Measurements from ENCODE around the gene SELENOT. TPM values are rescaled to one million over a fixed set of nuclear protein-coding genes. Genes with fewer than 3 reads are reported as not detected.

SELENOT gene
- total RNA-seq, 2 experiments from 2014 or later = 110 to 115 TPM

DNA sequence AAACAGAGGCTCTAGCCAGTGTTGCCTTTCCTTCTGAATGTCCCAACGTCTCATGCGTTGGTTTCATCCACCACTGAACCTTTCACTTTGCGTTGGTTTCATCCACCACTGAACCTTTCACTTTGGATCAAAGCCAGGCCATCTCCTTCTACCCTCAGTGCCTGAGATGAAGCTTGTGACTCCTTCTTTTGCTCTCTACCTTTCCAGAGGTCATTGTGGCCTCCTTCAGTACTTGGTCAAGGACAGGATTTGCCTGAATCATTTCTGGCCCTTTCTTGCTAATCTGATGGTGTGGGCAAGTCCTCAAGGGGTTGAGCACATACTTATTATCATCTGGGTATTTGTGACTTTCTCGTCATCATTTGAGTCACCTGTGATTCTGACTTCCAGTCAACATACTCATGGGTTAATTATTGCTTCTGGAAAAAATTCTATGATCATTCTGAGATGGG, 50.0 kb downstream of the SELENOT start:
- H3K4me1 ChIP-seq (ENCODE audit: insufficient read depth, low read length) = no peaks in the 10 kb centered on the region
- H3K36me3 ChIP-seq (ENCODE audit: insufficient read depth, low read length) = no peaks in the 10 kb centered on the region
- H3K4me3 ChIP-seq (ENCODE audit: low read length) = no peak overlapping the region
- no peak for ATAC-seq (ENCODE audit: poor library complexity)
- H3K27me3 ChIP-seq (ENCODE audit: control insufficient read depth in 1 of 2, insufficient read depth in 2 of 2, low read length in 2 of 2) = no peaks in the 10 kb centered on the region
- H3K27ac Mint-ChIP-seq = no peak overlapping the region
- H3K27me3 Mint-ChIP-seq = no peaks in the 10 kb centered on the region
- ChIA-PET CTCF (no interaction called here), POLR2A (no interaction called here)
- no peaks in the 10 kb centered on the region for H3K9me3 ChIP-seq (ENCODE audit: control insufficient read depth in 1 of 2, insufficient read depth in 1 of 2, low read length in 2 of 2)
- no peak overlapping the region for H3K27ac ChIP-seq (ENCODE audit: low read depth in 1 of 2, low read length in 2 of 2)
- H3K9me3 Mint-ChIP-seq = no peaks in the 10 kb centered on the region
- H3K4me1 Mint-ChIP-seq (ENCODE audit: low read depth) = no peaks in the 10 kb centered on the region
- TF ChIP-seq, protein P1, sequence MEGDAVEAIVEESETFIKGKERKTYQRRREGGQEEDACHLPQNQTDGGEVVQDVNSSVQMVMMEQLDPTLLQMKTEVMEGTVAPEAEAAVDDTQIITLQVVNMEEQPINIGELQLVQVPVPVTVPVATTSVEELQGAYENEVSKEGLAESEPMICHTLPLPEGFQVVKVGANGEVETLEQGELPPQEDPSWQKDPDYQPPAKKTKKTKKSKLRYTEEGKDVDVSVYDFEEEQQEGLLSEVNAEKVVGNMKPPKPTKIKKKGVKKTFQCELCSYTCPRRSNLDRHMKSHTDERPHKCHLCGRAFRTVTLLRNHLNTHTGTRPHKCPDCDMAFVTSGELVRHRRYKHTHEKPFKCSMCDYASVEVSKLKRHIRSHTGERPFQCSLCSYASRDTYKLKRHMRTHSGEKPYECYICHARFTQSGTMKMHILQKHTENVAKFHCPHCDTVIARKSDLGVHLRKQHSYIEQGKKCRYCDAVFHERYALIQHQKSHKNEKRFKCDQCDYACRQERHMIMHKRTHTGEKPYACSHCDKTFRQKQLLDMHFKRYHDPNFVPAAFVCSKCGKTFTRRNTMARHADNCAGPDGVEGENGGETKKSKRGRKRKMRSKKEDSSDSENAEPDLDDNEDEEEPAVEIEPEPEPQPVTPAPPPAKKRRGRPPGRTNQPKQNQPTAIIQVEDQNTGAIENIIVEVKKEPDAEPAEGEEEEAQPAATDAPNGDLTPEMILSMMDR (IDR thresholded peaks at IDR 0.05) = no peak
- intact Hi-C loops (cut with DNase I, micrococcal nuclease) = no loop called here
- H3K4me3 Mint-ChIP-seq = no peak overlapping the region
- no peaks in the 10 kb centered on the region for H3K36me3 Mint-ChIP-seq (ENCODE audit: low read depth)
- DNase-seq = no peak

DNA sequence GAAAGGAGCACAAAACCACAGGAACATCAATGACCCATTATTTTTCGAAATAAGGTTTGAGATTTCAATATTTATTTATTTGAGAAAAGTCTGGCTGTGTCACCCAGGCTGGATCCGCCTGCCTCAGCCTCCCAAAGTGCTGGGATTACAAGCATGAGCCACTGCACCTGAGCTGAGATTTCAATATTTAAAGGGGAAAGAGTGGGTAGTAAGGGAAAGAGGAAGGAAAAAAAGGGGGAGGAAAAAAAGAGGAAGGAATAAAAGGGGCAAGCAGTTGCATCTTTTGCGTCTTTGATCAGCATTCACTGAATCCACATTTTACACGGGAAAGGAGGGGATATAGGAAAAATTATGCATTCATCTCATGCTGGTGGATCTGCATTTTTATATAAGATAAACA, 53.2 kb downstream of the SELENOT start:
- H3K4me1 Mint-ChIP-seq (ENCODE audit: low read depth) = no peaks in the 10 kb centered on the region
- H3K27ac Mint-ChIP-seq = no peak overlapping the region
- ChIA-PET CTCF (no interaction called here), POLR2A (no interaction called here)
- Histone ChIP-seq H3K4me3 (ENCODE audit: low read length) (no peak overlapping the region), H3K4me1 (ENCODE audit: insufficient read depth, low read length) (no peaks in the 10 kb centered on the region), H3K27ac (ENCODE audit: low read depth in 1 of 2, low read length in 2 of 2) (no peak overlapping the region), H3K9me3 (ENCODE audit: control insufficient read depth in 1 of 2, insufficient read depth in 1 of 2, low read length in 2 of 2) (no peaks in the 10 kb centered on the region), H3K27me3 (ENCODE audit: control insufficient read depth in 1 of 2, insufficient read depth in 2 of 2, low read length in 2 of 2) (no peaks in the 10 kb centered on the region), H3K36me3 (ENCODE audit: insufficient read depth, low read length) (no peaks in the 10 kb centered on the region)
- no peaks in the 10 kb centered on the region for H3K9me3 Mint-ChIP-seq
- peaks cover 5% of the 10 kb centered on the region for H3K27me3 Mint-ChIP-seq
- no peak overlapping the region for H3K4me3 Mint-ChIP-seq
- ATAC-seq (ENCODE audit: poor library complexity) = no peak
- no peaks in the 10 kb centered on the region for H3K36me3 Mint-ChIP-seq (ENCODE audit: low read depth)
- DNase-seq = no peak
- intact Hi-C loops (cut with DNase I, micrococcal nuclease) = no loop called here
- TF ChIP-seq, protein P1 (IDR thresholded peaks at IDR 0.05) = no peak

- no peak for ATAC-seq (ENCODE audit: poor library complexity)
Measured at GRCh38 chr3:150662410-150663200, 59.5 kb downstream of the SELENOT start.

More at GRCh38 chr3:150662410-150663200, 59.5 kb downstream of the SELENOT start:
- CTCF ChIA-PET = no interaction called here
- Mint-ChIP-seq H3K27me3 (peaks cover 12% of the 10 kb centered on the region), H3K9me3 (no peaks in the 10 kb centered on the region), H3K4me1 (ENCODE audit: low read depth) (peaks cover 6% of the 10 kb centered on the region), H3K27ac (no peak overlapping the region), H3K4me3 (no peak overlapping the region), H3K36me3 (ENCODE audit: low read depth) (no peaks in the 10 kb centered on the region)
- Histone ChIP-seq H3K4me3 (ENCODE audit: low read length) (no peak overlapping the region), H3K27me3 (ENCODE audit: control insufficient read depth in 1 of 2, insufficient read depth in 2 of 2, low read length in 2 of 2) (no peaks in the 10 kb centered on the region), H3K27ac (ENCODE audit: low read depth in 1 of 2, low read length in 2 of 2) (no peak overlapping the region), H3K9me3 (ENCODE audit: control insufficient read depth in 1 of 2, insufficient read depth in 1 of 2, low read length in 2 of 2) (no peaks in the 10 kb centered on the region), H3K4me1 (ENCODE audit: insufficient read depth, low read length) (no peaks in the 10 kb centered on the region), H3K36me3 (ENCODE audit: insufficient read depth, low read length) (no peaks in the 10 kb centered on the region)
- TF ChIP-seq, protein P1 (IDR thresholded peaks at IDR 0.05) = no peak
- POLR2A ChIA-PET = no interaction called here
- intact Hi-C loops (cut with DNase I, micrococcal nuclease) = no loop called here
- DNase-seq = no peak

All from CD4-positive, alpha-beta T cell (primary cell).